OCI-LY7 (cell line): Measurements from ENCODE around the gene LHFPL2. TPM values are rescaled to one million over a fixed set of nuclear protein-coding genes. Genes with fewer than 3 reads are reported as not detected.

Experiments used
- BruUV-seq: library from RNA; stranded (reverse); fragments of 400-500 nt; replicated peaks from 2 replicates; lab custom pipeline; 2021; lab: Mats Ljungman, UMichigan
- CTCF ChIA-PET: fragments of 300-600 bp; sonication (Branson Sonifier 250); formaldehyde crosslinking; loops from one replicate; lab custom pipeline; 2022; ENCODE audit warnings: antibody characterized with exemption; ENCODE audit not compliant: unreplicated experiment; lab: Charles Lee
- POLR2A ChIA-PET: fragments of 300-600 bp; sonication (Branson Sonifier 250); formaldehyde crosslinking; loops from one replicate; lab custom pipeline; 2022; ENCODE audit warnings: antibody characterized with exemption; lab: Charles Lee
- DNase-seq: peaks from one replicate; pipeline ENCODE4 v3.0.0-alpha.2; 2015; ENCODE audit warnings: low spot score
- H2AFZ ChIP-seq: fragments of 200-600 bp; sonication (generic), shearing (Covaris generic); 2 replicates; pipeline ENCODE4 v1.6.1; 2014; ENCODE audit warnings: mild to moderate bottlenecking, antibody characterized with exemption, low read length, moderate library complexity
- H3K27ac ChIP-seq: fragments of 200-600 bp; sonication (generic); 2 replicates; pipeline ENCODE4 v1.5.1; 2014; ENCODE audit warnings: mixed run types, low read depth, mild to moderate bottlenecking, moderate library complexity, low read length, inconsistent platforms; ENCODE audit not compliant: poor library complexity, severe bottlenecking
- H3K36me3 ChIP-seq: fragments of 200-600 bp; sonication (generic); 2 replicates; pipeline ENCODE4 v1.6.1; 2014; ENCODE audit warnings: mild to moderate bottlenecking, antibody characterized with exemption, low read length, moderate library complexity, mixed read lengths; ENCODE audit not compliant: insufficient read depth
- H3K4me1 ChIP-seq: fragments of 200-600 bp; sonication (generic); 2 replicates; pipeline ENCODE4 v1.5.1; 2014; ENCODE audit warnings: mild to moderate bottlenecking, low read length; ENCODE audit not compliant: insufficient read depth, poor library complexity, severe bottlenecking
- H3K4me2 ChIP-seq: fragments of 200-600 bp; sonication (generic); 2 replicates; pipeline ENCODE4 v1.6.1; 2014; ENCODE audit warnings: mild to moderate bottlenecking, low read length
- H3K4me3 ChIP-seq: fragments of 200-600 bp; sonication (generic); 2 replicates; pipeline ENCODE4 v1.5.1; 2014; ENCODE audit warnings: mild to moderate bottlenecking, low read depth, low read length; ENCODE audit not compliant: poor library complexity, severe bottlenecking
- H3K79me2 ChIP-seq: fragments of 200-600 bp; sonication (generic); 2 replicates; pipeline ENCODE4 v1.6.1; 2016; ENCODE audit warnings: low read depth, mild to moderate bottlenecking, low read length, moderate library complexity, mixed read lengths; ENCODE audit not compliant: insufficient read depth
- H3K9me2 ChIP-seq: fragments of 200-600 bp; sonication (generic); 2 replicates; pipeline ENCODE4 v1.6.1; 2016; ENCODE audit warnings: mild to moderate bottlenecking, low read length, mixed read lengths; ENCODE audit not compliant: insufficient read depth
- H3K9me3 ChIP-seq: fragments of 200-600 bp; sonication (generic); 2 replicates; pipeline ENCODE4 v1.6.1; 2014; ENCODE audit warnings: mild to moderate bottlenecking, mixed run types, low read length, mixed read lengths
- H4K20me1 ChIP-seq: fragments of 200-600 bp; sonication (generic); 2 replicates; pipeline ENCODE4 v1.6.1; 2014; ENCODE audit warnings: mild to moderate bottlenecking, antibody characterized with exemption, low read length, moderate library complexity, mixed read lengths; ENCODE audit not compliant: insufficient read depth
- EZH2phosphoT487 ChIP-seq: fragments of 200-600 bp; sonication (generic); IDR thresholded peaks from 2 replicates; pipeline ENCODE4 v1.6.1; 2018; ENCODE audit warnings: low read depth, borderline replicate concordance, mild to moderate bottlenecking, mixed run types, antibody characterized with exemption, low read length, moderate library complexity, mixed read lengths
- intact Hi-C: fragments of 100-400 bp; cut with micrococcal nuclease; formaldehyde crosslinking; loops from one replicate; pipeline ENCODE4 v1.10.0; 2022; ENCODE audit not compliant: unreplicated experiment
- total RNA-seq, 2 experiments: library from RNA; depleted of rRNA in 1 of 2; stranded (reverse); fragments of >200 nt in 1 of 2; shearing (Covaris generic) in 1 of 2; gene quantifications; 2 replicates each; pipeline ENCODE4 v1.2.3, GENCODE V29; 2014 to 2022
- TF ChIP-seq, protein P1 (sequence below): fragments of 200-600 bp; sonication (generic); conservative IDR thresholded peaks from 2 replicates; pipeline ENCODE4 v1.5.1; 2014; ENCODE audit warnings: mild to moderate bottlenecking, antibody characterized with exemption, low read length, moderate library complexity, mixed read lengths

Gene LHFPL2
- total RNA-seq, 2 experiments from 2014 or later: 12.2 to 24.0 TPM

DNA sequence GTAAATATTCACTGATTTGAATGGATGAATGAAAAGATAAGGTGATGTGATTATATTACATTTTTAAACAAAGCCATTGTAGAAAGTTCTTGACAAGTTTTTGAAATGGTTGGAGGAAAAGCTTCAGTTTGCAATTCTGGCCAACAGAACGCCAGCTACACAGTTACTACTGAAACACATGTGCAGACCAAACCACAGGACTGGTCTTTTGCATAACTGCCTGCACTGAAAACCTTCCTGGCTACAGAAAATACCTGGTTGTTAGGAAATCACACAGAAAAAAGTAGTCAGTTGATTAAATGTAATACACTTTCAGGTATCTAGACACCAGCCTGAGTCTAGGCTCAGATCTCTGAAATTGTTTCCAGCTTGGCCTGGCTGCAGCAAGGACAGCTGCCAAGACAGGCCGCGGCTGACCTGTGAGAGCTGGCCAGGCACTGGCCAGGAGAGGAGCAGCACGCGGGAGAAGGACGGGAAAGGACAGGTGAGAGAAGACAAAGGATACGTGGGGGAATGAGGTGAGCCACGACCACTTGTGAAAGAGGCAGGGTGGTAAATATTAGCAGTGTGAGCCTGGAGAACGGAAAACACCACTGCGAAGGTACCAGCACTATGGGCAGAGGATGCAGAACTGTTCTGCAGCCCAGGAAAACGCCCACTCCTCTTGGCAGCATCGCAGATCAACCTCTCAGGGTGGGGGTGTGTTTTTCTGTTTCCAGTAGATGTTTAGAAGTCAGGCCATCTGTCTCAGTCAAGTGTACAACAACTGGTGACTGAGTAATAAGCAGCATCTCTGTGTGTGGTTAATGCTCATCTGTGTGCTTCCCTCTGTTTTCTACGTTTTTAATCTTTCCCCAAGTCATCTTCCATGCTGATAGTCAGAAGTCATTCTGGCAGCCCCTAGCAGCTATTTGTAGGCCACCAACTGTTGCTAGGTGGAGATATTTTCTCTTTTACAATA lies 150.7 kb downstream of the LHFPL2 start:
- intact Hi-C loops: no loop called here

DNA sequence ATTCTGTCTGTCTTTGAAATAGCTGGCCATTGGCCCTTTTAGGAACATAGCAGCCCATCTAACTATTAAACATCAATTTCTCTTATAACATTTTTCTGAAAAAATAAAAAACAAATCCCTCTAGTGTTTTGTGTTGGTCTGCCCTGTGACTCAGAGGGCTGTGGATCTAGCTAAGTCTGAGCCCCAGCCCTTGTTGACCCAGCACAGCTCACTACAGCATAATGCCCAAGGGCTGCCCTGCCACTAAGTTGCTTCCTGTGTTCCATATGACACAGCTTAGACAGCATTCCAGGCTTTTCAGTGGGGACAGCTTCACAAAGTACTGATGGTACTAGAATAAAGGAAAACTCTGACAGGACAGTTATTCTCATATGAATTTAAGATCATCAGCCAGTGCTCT lies 152.2 kb downstream of the LHFPL2 start:
- TF ChIP-seq, protein P1, sequence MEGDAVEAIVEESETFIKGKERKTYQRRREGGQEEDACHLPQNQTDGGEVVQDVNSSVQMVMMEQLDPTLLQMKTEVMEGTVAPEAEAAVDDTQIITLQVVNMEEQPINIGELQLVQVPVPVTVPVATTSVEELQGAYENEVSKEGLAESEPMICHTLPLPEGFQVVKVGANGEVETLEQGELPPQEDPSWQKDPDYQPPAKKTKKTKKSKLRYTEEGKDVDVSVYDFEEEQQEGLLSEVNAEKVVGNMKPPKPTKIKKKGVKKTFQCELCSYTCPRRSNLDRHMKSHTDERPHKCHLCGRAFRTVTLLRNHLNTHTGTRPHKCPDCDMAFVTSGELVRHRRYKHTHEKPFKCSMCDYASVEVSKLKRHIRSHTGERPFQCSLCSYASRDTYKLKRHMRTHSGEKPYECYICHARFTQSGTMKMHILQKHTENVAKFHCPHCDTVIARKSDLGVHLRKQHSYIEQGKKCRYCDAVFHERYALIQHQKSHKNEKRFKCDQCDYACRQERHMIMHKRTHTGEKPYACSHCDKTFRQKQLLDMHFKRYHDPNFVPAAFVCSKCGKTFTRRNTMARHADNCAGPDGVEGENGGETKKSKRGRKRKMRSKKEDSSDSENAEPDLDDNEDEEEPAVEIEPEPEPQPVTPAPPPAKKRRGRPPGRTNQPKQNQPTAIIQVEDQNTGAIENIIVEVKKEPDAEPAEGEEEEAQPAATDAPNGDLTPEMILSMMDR: no peak
- TF ChIP-seq EZH2phosphoT487: no peak
- DNase-seq: no peak
- POLR2A ChIA-PET: interaction anchor here (0.6 to 1.8 kb wide), 5 partner anchors 9 to 223 kb away, joined by 3 to 5 read pairs (median 4); no protein-coding TSS in a partner anchor
- CTCF ChIA-PET: no interaction called here
- H3K4me2 ChIP-seq: peak overlapping the region; percentile 62; the same call in 1 of the 2 replicates
- peaks cover 9% of the 10 kb centered on the region; the same call in 1 of the 2 replicates for H3K79me2 ChIP-seq
- peaks cover 54% of the 10 kb centered on the region for H3K4me1 ChIP-seq
- H3K9me2 ChIP-seq: no peaks in the 10 kb centered on the region
- intact Hi-C loops: no loop called here
- H3K9me3 ChIP-seq: 0 out of 2 replicates have a peak, but pooled peaks cover 5% of the 10 kb centered on the region
- H2AFZ ChIP-seq: no peak overlapping the region
- no TSS peak for BruUV-seq
- H4K20me1 ChIP-seq: no peaks in the 10 kb centered on the region
- H3K4me3 ChIP-seq: no peak overlapping the region
- peaks cover 9% of the 10 kb centered on the region; the same call in 1 of the 2 replicates for H3K36me3 ChIP-seq
- peak overlapping the region; percentile 82 for H3K27ac ChIP-seq

More for the DNA sequence above, 150.7 kb downstream of the LHFPL2 start:
- Histone ChIP-seq H2AFZ (0 out of 2 replicates have a peak overlapping the region, but pooled peaks have one; percentile 2), H3K9me3 (0 out of 2 replicates have a peak, but pooled peaks cover 5% of the 10 kb centered on the region), H3K4me1 (peaks cover 68% of the 10 kb centered on the region), H3K9me2 (no peaks in the 10 kb centered on the region), H3K4me2 (peak overlapping the region; percentile 62), H3K4me3 (peak overlapping the region; percentile 47), H4K20me1 (no peaks in the 10 kb centered on the region), H3K79me2 (peaks cover 9% of the 10 kb centered on the region; the same call in 1 of the 2 replicates), H3K36me3 (0 out of 2 replicates have a peak, but pooled peaks cover 3% of the 10 kb centered on the region), H3K27ac (peak overlapping the region; percentile 82)
- ChIA-PET CTCF (no interaction called here), POLR2A (interaction anchor here (0.6 to 1.8 kb wide), 3 partner anchors 7 to 129 kb away, joined by 3 to 5 read pairs (median 5); no protein-coding TSS in a partner anchor)
- DNase-seq: peak; percentile 78
- no TSS peak for BruUV-seq
- no peak for TF ChIP-seq EZH2phosphoT487
- TF ChIP-seq, protein P1: no peak
